Stimulated activated naive B cell treated with anti-CD40 and anti-IgM and Interleukin-4, amounts not matched to agents 10 μg/mL and 1 μg/mL and 100 μg/mL, for 72 hours (primary cell): ENCODE results near the gene CD160.

Source experiments
- ATAC-seq, 2 donors: fragments of 150-1000 bp; cut with Tn5 transposase; replicated peaks; 2 replicates each; pipeline ENCODE4 v1.10.0; 2021; ENCODE audit warnings: moderate library complexity in 1 of 2
- DNase-seq: peaks from one replicate; pipeline ENCODE4 v3.0.0; 2021
- H3K27ac Mint-ChIP-seq: one replicate; pipeline ENCODE4 v1.8.0; 2022; ENCODE audit warnings: mild to moderate bottlenecking, mixed read lengths
- H3K27me3 Mint-ChIP-seq, 2 donors: one replicate each; pipeline ENCODE4 v1.8.0; 2022; ENCODE audit warnings: mixed read lengths in 2 of 2
- H3K36me3 Mint-ChIP-seq, 2 donors: one replicate each; pipeline ENCODE4 v1.8.0; 2022; ENCODE audit warnings: mixed read lengths in 2 of 2, mild to moderate bottlenecking in 1 of 2
- H3K4me1 Mint-ChIP-seq, 2 donors: one replicate each; pipeline ENCODE4 v1.8.0; 2022; ENCODE audit warnings: mixed read lengths in 2 of 2, mild to moderate bottlenecking in 1 of 2
- H3K4me3 Mint-ChIP-seq, 2 donors: one replicate each; pipeline ENCODE4 v1.8.0; 2022; ENCODE audit warnings: mild to moderate bottlenecking in 2 of 2, mixed read lengths in 2 of 2, moderate library complexity in 1 of 2
- H3K9me3 Mint-ChIP-seq, 2 donors: one replicate each; pipeline ENCODE4 v1.8.0; 2022; ENCODE audit warnings: mixed read lengths in 2 of 2, mild to moderate bottlenecking in 1 of 2

CD160 gene

DNA sequence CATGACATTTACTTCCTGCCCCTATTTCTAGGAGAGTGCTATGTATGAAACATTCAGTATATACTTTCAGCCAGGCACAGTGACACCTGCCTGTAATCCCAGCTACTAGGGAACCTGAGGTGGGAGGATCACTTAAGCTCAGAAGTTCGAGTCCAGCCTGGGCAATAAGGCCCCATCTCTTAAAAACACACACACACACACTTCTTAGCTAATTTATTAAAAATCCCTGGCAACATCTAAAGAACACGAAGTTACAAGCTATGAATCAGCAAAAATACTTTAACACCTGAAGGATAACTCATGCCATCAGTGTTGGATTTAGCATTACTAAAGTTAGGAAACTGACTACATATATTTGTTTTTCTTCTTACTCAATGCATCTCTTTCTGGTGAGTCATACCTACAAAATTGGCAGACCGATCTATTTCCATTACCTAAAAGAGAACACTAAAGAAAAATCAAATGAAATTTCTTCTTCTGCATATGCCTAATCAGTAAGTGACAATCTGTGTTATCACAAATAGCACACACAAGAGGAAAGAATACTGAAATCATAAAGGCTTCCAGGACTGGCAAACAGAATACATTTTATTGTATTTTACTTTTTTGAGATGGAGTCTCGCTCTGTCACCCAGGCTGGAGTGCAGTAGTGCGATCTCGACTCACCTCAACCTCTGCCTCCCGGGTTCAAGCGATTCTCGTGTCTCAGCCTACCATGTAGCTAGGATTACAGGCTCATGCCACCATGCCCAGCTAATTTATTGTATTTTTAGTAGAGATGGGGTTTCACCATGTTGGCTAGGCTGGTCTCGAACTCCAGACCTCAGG lies 63.2 kb downstream of the CD160 start:
- no peaks in the 10 kb centered on the region for H3K9me3 Mint-ChIP-seq
- ATAC-seq, result no peak
- no peak overlapping the region for H3K4me3 Mint-ChIP-seq
- peaks cover 8 to 19% of the 10 kb centered on the region in 2 donors for H3K36me3 Mint-ChIP-seq
- peaks cover 2 to 6% of the 10 kb centered on the region in 2 donors for H3K4me1 Mint-ChIP-seq
- no peaks in the 10 kb centered on the region for H3K27me3 Mint-ChIP-seq
- DNase-seq, result no peak
- no peak overlapping the region for H3K27ac Mint-ChIP-seq

DNA sequence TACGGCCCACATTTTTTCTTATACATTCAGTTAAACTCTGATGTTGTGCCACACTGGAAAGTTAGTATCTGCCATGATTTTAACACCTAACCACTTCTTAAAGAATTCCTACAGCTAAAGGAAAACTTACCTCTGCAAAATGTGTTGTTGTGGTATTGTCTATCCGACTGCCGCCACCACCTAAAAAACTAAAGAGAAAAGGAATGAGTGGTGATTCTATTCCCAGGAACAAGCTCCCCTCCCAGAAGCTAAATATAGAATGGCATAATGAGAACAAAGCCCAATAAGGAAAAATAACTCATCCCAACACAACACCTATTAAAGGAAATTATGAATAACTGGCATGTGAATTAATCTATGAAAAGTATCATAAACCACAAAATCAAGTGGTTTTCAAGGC lies 65.1 kb downstream of the CD160 start:
- Mint-ChIP-seq H3K4me3 (no peak overlapping the region), H3K27me3 (no peaks in the 10 kb centered on the region), H3K36me3 (peaks cover 12 to 24% of the 10 kb centered on the region in 2 donors), H3K27ac (no peak overlapping the region), H3K9me3 (no peaks in the 10 kb centered on the region), H3K4me1 (peaks cover 2 to 6% of the 10 kb centered on the region in 2 donors)
- ATAC-seq, result no peak
- no peak for DNase-seq

DNA sequence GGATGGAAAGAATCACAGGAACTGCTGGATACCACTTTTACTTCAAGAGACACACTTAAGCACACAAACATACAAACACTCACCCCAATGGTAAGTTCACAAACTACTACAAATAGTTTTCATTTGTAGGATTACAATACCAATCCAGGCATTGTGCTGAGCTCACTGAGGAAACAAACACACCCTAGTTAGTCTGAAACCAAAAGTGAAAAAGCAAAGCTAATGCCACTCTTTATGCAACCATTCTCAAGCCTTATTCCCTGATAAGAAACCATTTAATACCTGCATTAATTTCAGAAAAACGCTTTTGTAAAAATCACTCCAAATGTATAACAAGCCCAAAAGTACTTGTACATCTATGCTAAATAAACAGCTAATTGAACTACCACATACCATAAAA lies 66.2 kb downstream of the CD160 start:
- ATAC-seq (no peak), DNase-seq (no peak)
- Mint-ChIP-seq H3K4me1 (peaks cover 2 to 6% of the 10 kb centered on the region in 2 donors), H3K4me3 (no peak overlapping the region), H3K9me3 (no peaks in the 10 kb centered on the region), H3K27me3 (no peaks in the 10 kb centered on the region), H3K36me3 (peaks cover 12 to 24% of the 10 kb centered on the region in 2 donors), H3K27ac (no peak overlapping the region)

DNA sequence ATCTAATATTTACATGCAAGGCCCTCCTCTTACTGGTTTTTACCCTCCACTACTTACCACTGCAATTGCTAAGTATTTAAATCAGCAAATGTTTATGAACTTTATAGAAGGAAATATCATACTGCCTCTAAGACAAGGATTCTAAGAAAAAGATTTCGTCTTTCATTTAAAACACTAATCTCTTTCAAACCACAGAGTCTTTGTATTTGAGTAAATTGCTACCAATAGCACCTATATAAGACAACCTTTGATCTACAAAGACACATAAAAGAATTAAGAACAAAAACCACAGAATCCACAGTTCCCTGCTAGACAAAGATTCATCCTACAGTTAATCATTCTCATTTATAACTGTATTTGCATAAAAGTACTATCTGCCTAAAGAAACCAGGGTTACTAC lies 67.0 kb downstream of the CD160 start:
- Mint-ChIP-seq H3K36me3 (peaks cover 12 to 19% of the 10 kb centered on the region in 2 donors), H3K9me3 (no peaks in the 10 kb centered on the region), H3K4me3 (no peak overlapping the region), H3K4me1 (peaks cover 2 to 6% of the 10 kb centered on the region in 2 donors), H3K27me3 (no peaks in the 10 kb centered on the region), H3K27ac (no peak overlapping the region)
- DNase-seq (no peak), ATAC-seq (no peak)

DNA sequence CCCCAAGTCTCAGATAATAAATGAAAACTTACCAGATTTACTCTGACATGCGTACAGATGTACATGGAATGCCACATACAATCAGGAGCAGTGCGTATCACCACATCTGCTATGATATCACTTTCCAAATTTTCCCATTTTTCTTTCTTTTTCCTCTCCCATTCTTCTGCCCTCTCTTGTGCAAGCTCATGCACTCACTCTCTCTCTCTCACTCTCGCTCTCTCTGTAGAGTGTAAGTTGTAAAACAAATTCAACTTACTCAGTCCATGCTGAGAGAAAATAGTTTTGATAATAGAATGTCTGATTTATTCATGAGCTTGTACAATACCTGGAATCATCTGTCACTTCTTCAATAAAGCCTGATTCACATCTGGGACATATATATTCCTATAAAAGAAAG lies 69.3 kb downstream of the CD160 start:
- no peak for ATAC-seq
- Mint-ChIP-seq H3K4me1 (peaks cover 2 to 13% of the 10 kb centered on the region in 2 donors), H3K27me3 (no peaks in the 10 kb centered on the region), H3K4me3 (no peak overlapping the region), H3K9me3 (no peaks in the 10 kb centered on the region), H3K27ac (no peak overlapping the region), H3K36me3 (peaks cover 14 to 23% of the 10 kb centered on the region in 2 donors)
- no peak for DNase-seq
